ENCODE measurements around the gene SLCO3A1.

GRCh38 chr15:91988655-91989054, 135.1 kb downstream of the SLCO3A1 start:
- TF ChIP-seq EZH2 (IDR thresholded peaks at IDR 0.05; ENCODE audit: insufficient read depth, poor library complexity, severe bottlenecking) (no peak), EZH2phosphoT487 (IDR thresholded peaks at IDR 0.05; ENCODE audit: insufficient read depth, low read depth) (no peak)

Data from GM23248 (cell line).